Measurements from ENCODE around the gene GCFC2.
A peak's percentile ranks its signal among the peaks of the same experiment; 100 is the strongest.

Gene GCFC2

GRCh38 chr2:75657798-75658197, 52.9 kb downstream of the GCFC2 start:
- Histone ChIP-seq H3K4me3 (replicated peaks; ENCODE audit: insufficient read depth, low read length) (no peak overlapping the region), H3K27ac (replicated peaks) (no peak overlapping the region), H3K27me3 (ENCODE audit: insufficient read depth, poor library complexity, severe bottlenecking) (no peaks in the 10 kb centered on the region)
- DNase-seq (ENCODE audit: low read depth in 1 of 2, low spot score in 1 of 2), result peak in 1 of 2 experiments; percentile 13
- no peak for TF ChIP-seq CTCF (IDR thresholded peaks at IDR 0.05; ENCODE audit: insufficient read depth, low read length)

- no peak for DNase-seq (ENCODE audit: low read depth in 1 of 2, low spot score in 1 of 2)
- Histone ChIP-seq H3K27me3 (ENCODE audit: insufficient read depth, poor library complexity, severe bottlenecking) (no peaks in the 10 kb centered on the region), H3K4me3 (replicated peaks; ENCODE audit: insufficient read depth, low read length) (no peak overlapping the region), H3K27ac (replicated peaks) (no peak overlapping the region)
- TF ChIP-seq GABPA (IDR thresholded peaks at IDR 0.05; ENCODE audit: low read depth), result no peak
- no peak for TF ChIP-seq POLR2AphosphoS5 (IDR thresholded peaks at IDR 0.05; ENCODE audit: low read depth)
- TF ChIP-seq REST (IDR thresholded peaks at IDR 0.05; ENCODE audit: insufficient replicate concordance, low read depth), result no peak
- no peak for TF ChIP-seq CTCF (IDR thresholded peaks at IDR 0.05; ENCODE audit: insufficient read depth, low read length)
- no peak for TF ChIP-seq SPI1 (IDR thresholded peaks at IDR 0.05; ENCODE audit: borderline replicate concordance, low read depth)
Measured at GRCh38 chr2:75656563-75656962, 54.2 kb downstream of the GCFC2 start.

- peak; percentile 9 to 13 for DNase-seq (ENCODE audit: low read depth in 1 of 2, low spot score in 1 of 2)
- TF ChIP-seq POLR2AphosphoS5 (IDR thresholded peaks at IDR 0.05; ENCODE audit: low read depth) (no peak), CTCF (IDR thresholded peaks at IDR 0.05; ENCODE audit: insufficient read depth, low read length) (no peak), SPI1 (IDR thresholded peaks at IDR 0.05; ENCODE audit: borderline replicate concordance, low read depth) (no peak)
Measured at GRCh38 chr2:75655861-75656260, 54.9 kb downstream of the GCFC2 start.

GRCh38 chr2:75654012-75654411, 56.7 kb downstream of the GCFC2 start:
- DNase-seq (ENCODE audit: low read depth in 1 of 2, low spot score in 1 of 2), result no peak
- TF ChIP-seq CTCF (IDR thresholded peaks at IDR 0.05; ENCODE audit: insufficient read depth, low read length), result no peak
- TF ChIP-seq POLR2AphosphoS5 (IDR thresholded peaks at IDR 0.05; ENCODE audit: low read depth), result no peak
- TF ChIP-seq GABPA (IDR thresholded peaks at IDR 0.05; ENCODE audit: low read depth), result no peak
- TF ChIP-seq REST (IDR thresholded peaks at IDR 0.05; ENCODE audit: insufficient replicate concordance, low read depth), result no peak
- TF ChIP-seq SPI1 (IDR thresholded peaks at IDR 0.05; ENCODE audit: borderline replicate concordance, low read depth), result no peak
- Histone ChIP-seq H3K27ac (replicated peaks) (no peak overlapping the region), H3K4me3 (replicated peaks; ENCODE audit: insufficient read depth, low read length) (no peak overlapping the region), H3K27me3 (ENCODE audit: insufficient read depth, poor library complexity, severe bottlenecking) (no peaks in the 10 kb centered on the region)

More at GRCh38 chr2:75655861-75656260, 54.9 kb downstream of the GCFC2 start:
- no peak overlapping the region for H3K4me3 ChIP-seq (replicated peaks; ENCODE audit: insufficient read depth, low read length)
- H3K27ac ChIP-seq (replicated peaks), result no peak overlapping the region
- H3K27me3 ChIP-seq (ENCODE audit: insufficient read depth, poor library complexity, severe bottlenecking), result no peaks in the 10 kb centered on the region
